ENCODE data around the gene CCDC174. TPM values are rescaled to one million over a fixed set of nuclear protein-coding genes. Genes with fewer than 3 reads are reported as not detected.

CCDC174 gene
- total RNA-seq, 4 donors from 2014 or later = 15.8 to 24.0 (median 20.2) TPM

DNA sequence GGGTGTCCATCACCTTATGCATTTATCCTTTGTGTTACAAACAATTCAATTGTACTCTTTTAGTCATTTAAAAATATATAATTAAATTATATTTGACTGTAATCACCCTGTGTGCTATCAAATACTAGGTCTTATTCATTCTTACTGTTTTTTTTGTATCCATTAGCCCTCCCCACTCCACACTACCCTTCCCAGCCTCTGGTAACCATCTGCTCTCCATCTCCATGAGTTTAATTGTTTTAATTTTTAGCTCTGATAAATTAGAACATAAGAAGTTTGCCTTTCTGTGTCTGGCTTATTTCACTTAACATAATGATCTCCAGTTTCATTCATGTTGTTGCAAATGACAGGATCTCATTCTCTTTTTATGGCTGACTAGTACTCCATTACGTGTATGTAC lies 40.2 kb downstream of the CCDC174 start:
- peaks cover 0 to 20% (median 0%) of the 10 kb centered on the region in 3 donors for H3K9me3 ChIP-seq

DNA sequence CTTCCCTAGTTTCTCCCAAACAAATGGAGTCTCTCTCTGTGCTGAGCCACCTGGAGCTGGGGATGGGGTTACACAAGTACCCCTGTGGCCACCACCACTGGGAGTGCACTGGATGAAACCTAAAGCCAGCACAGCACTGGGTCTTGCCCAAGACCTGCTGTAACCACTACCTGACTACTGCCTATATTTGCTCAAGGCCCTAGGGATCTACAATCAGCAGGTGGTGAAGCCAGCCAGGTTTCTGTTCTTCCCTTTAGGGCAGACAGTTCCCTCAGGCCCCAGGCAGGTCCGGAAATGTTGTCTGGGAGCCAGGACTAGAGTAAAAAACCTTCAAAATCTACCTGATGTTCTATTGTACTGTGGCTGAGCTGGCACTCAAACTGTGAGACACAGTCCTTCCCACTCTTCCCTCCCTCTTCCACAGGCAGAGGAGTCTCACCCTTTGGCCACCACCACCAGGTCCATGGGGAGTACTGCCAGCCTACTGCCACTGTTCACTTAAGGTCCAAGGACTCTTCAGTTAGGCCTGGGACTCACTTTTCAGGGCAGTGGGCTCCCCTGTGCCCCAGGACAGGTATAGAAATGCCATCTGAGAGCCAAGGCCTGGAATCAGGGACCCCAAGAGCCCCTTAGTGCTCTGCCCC lies 47.2 kb downstream of the CCDC174 start:
- H3K9me3 ChIP-seq = peaks cover 0 to 4% (median 0%) of the 10 kb centered on the region in 3 donors
- TF ChIP-seq, protein P1, sequence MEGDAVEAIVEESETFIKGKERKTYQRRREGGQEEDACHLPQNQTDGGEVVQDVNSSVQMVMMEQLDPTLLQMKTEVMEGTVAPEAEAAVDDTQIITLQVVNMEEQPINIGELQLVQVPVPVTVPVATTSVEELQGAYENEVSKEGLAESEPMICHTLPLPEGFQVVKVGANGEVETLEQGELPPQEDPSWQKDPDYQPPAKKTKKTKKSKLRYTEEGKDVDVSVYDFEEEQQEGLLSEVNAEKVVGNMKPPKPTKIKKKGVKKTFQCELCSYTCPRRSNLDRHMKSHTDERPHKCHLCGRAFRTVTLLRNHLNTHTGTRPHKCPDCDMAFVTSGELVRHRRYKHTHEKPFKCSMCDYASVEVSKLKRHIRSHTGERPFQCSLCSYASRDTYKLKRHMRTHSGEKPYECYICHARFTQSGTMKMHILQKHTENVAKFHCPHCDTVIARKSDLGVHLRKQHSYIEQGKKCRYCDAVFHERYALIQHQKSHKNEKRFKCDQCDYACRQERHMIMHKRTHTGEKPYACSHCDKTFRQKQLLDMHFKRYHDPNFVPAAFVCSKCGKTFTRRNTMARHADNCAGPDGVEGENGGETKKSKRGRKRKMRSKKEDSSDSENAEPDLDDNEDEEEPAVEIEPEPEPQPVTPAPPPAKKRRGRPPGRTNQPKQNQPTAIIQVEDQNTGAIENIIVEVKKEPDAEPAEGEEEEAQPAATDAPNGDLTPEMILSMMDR (IDR thresholded peaks at IDR 0.05) = no peak
- TF ChIP-seq EP300 (IDR thresholded peaks at IDR 0.05) = no peak
- no peaks in the 10 kb centered on the region for H3K36me3 ChIP-seq
- no peaks in the 10 kb centered on the region for H3K4me1 ChIP-seq
- no peak overlapping the region for H3K27ac ChIP-seq
- 100% methylated on average over 1 of the region's 1 CpG for WGBS, 2 donors (ENCODE audit: low coverage in 1 of 2)
- no peaks in the 10 kb centered on the region for H3K27me3 ChIP-seq
- no peak for ATAC-seq
- H3K4me3 ChIP-seq = no peak overlapping the region

More for the DNA sequence above, 40.2 kb downstream of the CCDC174 start:
- ATAC-seq = no peak
- Histone ChIP-seq H3K27me3 (no peaks in the 10 kb centered on the region), H3K36me3 (no peaks in the 10 kb centered on the region), H3K4me1 (no peaks in the 10 kb centered on the region), H3K27ac (no peak overlapping the region), H3K4me3 (no peak overlapping the region)
- WGBS, 2 donors (ENCODE audit: low coverage in 1 of 2) = 93 to 100% methylated on average over 1 of the region's 1 CpG
- TF ChIP-seq, protein P1 (IDR thresholded peaks at IDR 0.05) = no peak
- TF ChIP-seq POLR2A (IDR thresholded peaks at IDR 0.05) = no peak
- no peak for TF ChIP-seq EP300 (IDR thresholded peaks at IDR 0.05)
- no peak for TF ChIP-seq POLR2AphosphoS5 (IDR thresholded peaks at IDR 0.05)

DNA sequence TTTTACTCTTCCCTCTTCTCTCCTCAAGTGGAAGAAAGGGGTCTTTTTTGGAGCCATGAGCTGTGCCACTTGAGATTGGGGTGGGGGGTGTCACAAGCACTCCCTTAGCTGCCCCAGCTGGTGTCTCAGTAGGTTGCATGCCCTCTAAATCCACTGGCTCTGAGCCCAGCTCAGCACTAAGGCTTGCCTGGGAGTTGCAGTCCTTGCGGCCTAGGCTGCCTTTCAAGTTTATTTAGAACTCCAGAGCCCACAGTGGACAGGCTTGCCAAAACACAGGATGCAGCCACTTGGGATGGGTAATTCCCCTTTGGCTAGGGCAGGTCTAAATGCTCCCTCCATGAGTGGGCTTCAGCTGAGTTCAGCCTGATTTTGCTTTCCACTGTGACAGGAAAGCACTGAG lies 48.1 kb downstream of the CCDC174 start:
- no peak for ATAC-seq
- no peaks in the 10 kb centered on the region for H3K27me3 ChIP-seq
- H3K27ac ChIP-seq = no peak overlapping the region
- H3K36me3 ChIP-seq = no peaks in the 10 kb centered on the region
- TF ChIP-seq POLR2AphosphoS5 (IDR thresholded peaks at IDR 0.05) (no peak), POLR2A (IDR thresholded peaks at IDR 0.05) (no peak), EP300 (IDR thresholded peaks at IDR 0.05) (no peak)
- TF ChIP-seq, protein P1 (IDR thresholded peaks at IDR 0.05) = no peak
- whole genome bisulfite sequencing, 2 donors (ENCODE audit: low coverage in 1 of 2) = no CpG with 5 or more reads among the region's 1 CpG
- no peaks in the 10 kb centered on the region for H3K9me3 ChIP-seq
- H3K4me3 ChIP-seq = no peak overlapping the region
- no peaks in the 10 kb centered on the region for H3K4me1 ChIP-seq

DNA sequence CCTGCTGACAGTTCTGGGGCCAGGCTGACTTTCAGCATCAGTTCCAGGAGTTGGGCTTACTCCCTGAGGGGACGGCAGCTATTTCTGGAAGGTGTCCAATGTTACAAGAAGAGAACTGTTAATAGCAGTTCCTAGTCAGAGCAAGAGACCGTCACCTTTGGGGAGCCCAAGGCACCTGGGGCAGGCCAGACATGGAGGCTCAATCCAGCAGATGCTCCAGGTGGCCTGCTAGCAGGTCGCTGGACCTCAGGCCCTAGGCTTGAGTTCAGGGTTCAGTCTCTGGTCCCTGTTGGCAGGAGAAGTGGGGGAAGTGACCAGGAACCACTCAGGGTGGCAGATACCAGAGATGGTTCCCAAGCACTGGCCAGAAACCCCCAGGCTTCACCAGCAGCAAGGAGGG lies 49.3 kb downstream of the CCDC174 start:
- H3K27me3 ChIP-seq = no peaks in the 10 kb centered on the region
- H3K27ac ChIP-seq = no peak overlapping the region
- no peaks in the 10 kb centered on the region for H3K4me1 ChIP-seq
- no peaks in the 10 kb centered on the region for H3K9me3 ChIP-seq
- no peak for TF ChIP-seq POLR2AphosphoS5 (IDR thresholded peaks at IDR 0.05)
- TF ChIP-seq, protein P1 (IDR thresholded peaks at IDR 0.05) = no peak
- ATAC-seq = no peak
- H3K4me3 ChIP-seq = no peak overlapping the region
- no CpG with 5 or more reads among the region's 3 CpGs for WGBS, 2 donors (ENCODE audit: low coverage in 1 of 2)
- no peaks in the 10 kb centered on the region for H3K36me3 ChIP-seq

- no peaks in the 10 kb centered on the region for H3K9me3 ChIP-seq
- no peak overlapping the region for H3K4me3 ChIP-seq
- no peaks in the 10 kb centered on the region for H3K4me1 ChIP-seq
- H3K27me3 ChIP-seq = no peaks in the 10 kb centered on the region
- WGBS, 2 donors (ENCODE audit: low coverage in 1 of 2) = 83 to 100% methylated on average over 1 of the region's 4 CpGs
- H3K27ac ChIP-seq = no peak overlapping the region
- no peak for ATAC-seq
- TF ChIP-seq EP300 (IDR thresholded peaks at IDR 0.05) (no peak), POLR2A (IDR thresholded peaks at IDR 0.05) (no peak), POLR2AphosphoS5 (IDR thresholded peaks at IDR 0.05) (no peak)
- TF ChIP-seq, protein P1 (IDR thresholded peaks at IDR 0.05) = no peak
- H3K36me3 ChIP-seq = no peaks in the 10 kb centered on the region
Observed at GRCh38 chr3:14701676-14702075, 50.1 kb downstream of the CCDC174 start.
